ENCODE results near the gene PEX3. TPM values are rescaled to one million over a fixed set of nuclear protein-coding genes. Genes with fewer than 3 reads are reported as not detected.

PEX3 gene
- total and polyA plus RNA-seq, 2 experiments from 2014 or later = 23.2 to 24.5 TPM

- no peak overlapping the region for H3K27ac ChIP-seq
- H2AFZ ChIP-seq = no peak overlapping the region
- H4K20me1 ChIP-seq (ENCODE audit: insufficient read depth, poor library complexity, severe bottlenecking) = no peaks in the 10 kb centered on the region
- H3K27me3 ChIP-seq = no peaks in the 10 kb centered on the region
- no peak overlapping the region for H3K4me2 ChIP-seq
- WGBS (ENCODE audit: low lambda C conversion rate, missing lambda C conversion rate) = 93% methylated on average over 4 of the region's 4 CpGs
- no peak overlapping the region for H3K4me3 ChIP-seq
- no peak for DNase-seq (ENCODE audit: low spot score)
- no peaks in the 10 kb centered on the region for H3K9me2 ChIP-seq (replicated peaks; ENCODE audit: insufficient read depth)
- H3K4me1 ChIP-seq (ENCODE audit: insufficient read depth) = peaks cover 3% of the 10 kb centered on the region
- no peak for TF ChIP-seq EZH2phosphoT487 (IDR thresholded peaks at IDR 0.05; ENCODE audit: low read depth, severe bottlenecking, unreplicated experiment)
- no peak for TF ChIP-seq EZH2 (IDR thresholded peaks at IDR 0.05; ENCODE audit: borderline replicate concordance)
- TF ChIP-seq CTCF (IDR thresholded peaks at IDR 0.05; ENCODE audit: poor library complexity) = no peak
- H3K79me2 ChIP-seq = no peaks in the 10 kb centered on the region
- H3K36me3 ChIP-seq (replicated peaks; ENCODE audit: insufficient read depth, low read depth) = no peaks in the 10 kb centered on the region
- no peaks in the 10 kb centered on the region for H3K9me3 ChIP-seq (ENCODE audit: low read depth)
These were observed 20.6 kb upstream of the PEX3 start for GRCh38 chr6:143429970-143430369.

GRCh38 chr6:143431226-143431625 is 19.4 kb upstream of the PEX3 start:
- Histone ChIP-seq H3K27ac (no peak overlapping the region), H3K9me3 (ENCODE audit: low read depth) (no peaks in the 10 kb centered on the region), H3K79me2 (no peaks in the 10 kb centered on the region), H3K27me3 (no peaks in the 10 kb centered on the region), H3K4me2 (no peak overlapping the region), H3K4me1 (ENCODE audit: insufficient read depth) (peaks cover 3% of the 10 kb centered on the region), H4K20me1 (ENCODE audit: insufficient read depth, poor library complexity, severe bottlenecking) (no peaks in the 10 kb centered on the region), H3K4me3 (no peak overlapping the region), H3K36me3 (replicated peaks; ENCODE audit: insufficient read depth, low read depth) (no peaks in the 10 kb centered on the region), H3K9me2 (replicated peaks; ENCODE audit: insufficient read depth) (no peaks in the 10 kb centered on the region), H2AFZ (no peak overlapping the region)
- 73% methylated on average over 1 of the region's 1 CpG for WGBS (ENCODE audit: low lambda C conversion rate, missing lambda C conversion rate)
- no peak for DNase-seq (ENCODE audit: low spot score)
- TF ChIP-seq EZH2 (IDR thresholded peaks at IDR 0.05; ENCODE audit: borderline replicate concordance) (no peak), CTCF (IDR thresholded peaks at IDR 0.05; ENCODE audit: poor library complexity) (no peak), EZH2phosphoT487 (IDR thresholded peaks at IDR 0.05; ENCODE audit: low read depth, severe bottlenecking, unreplicated experiment) (no peak)

- H3K4me3 ChIP-seq = no peak overlapping the region
- no peak for DNase-seq (ENCODE audit: low spot score)
These were observed 18.0 kb upstream of the PEX3 start for GRCh38 chr6:143432588-143432987.

More at GRCh38 chr6:143432588-143432987, 18.0 kb upstream of the PEX3 start:
- 91% methylated on average over 4 of the region's 4 CpGs for WGBS (ENCODE audit: low lambda C conversion rate, missing lambda C conversion rate)
- no peaks in the 10 kb centered on the region for H3K9me3 ChIP-seq (ENCODE audit: low read depth)
- H3K36me3 ChIP-seq (replicated peaks; ENCODE audit: insufficient read depth, low read depth) = no peaks in the 10 kb centered on the region
- H2AFZ ChIP-seq = no peak overlapping the region
- H3K79me2 ChIP-seq = no peaks in the 10 kb centered on the region
- TF ChIP-seq EZH2 (IDR thresholded peaks at IDR 0.05; ENCODE audit: borderline replicate concordance) (no peak), EZH2phosphoT487 (IDR thresholded peaks at IDR 0.05; ENCODE audit: low read depth, severe bottlenecking, unreplicated experiment) (no peak), CTCF (IDR thresholded peaks at IDR 0.05; ENCODE audit: poor library complexity) (no peak)
- H3K4me1 ChIP-seq (ENCODE audit: insufficient read depth) = peaks cover 3% of the 10 kb centered on the region
- no peak overlapping the region for H3K4me2 ChIP-seq
- no peaks in the 10 kb centered on the region for H3K9me2 ChIP-seq (replicated peaks; ENCODE audit: insufficient read depth)
- H4K20me1 ChIP-seq (ENCODE audit: insufficient read depth, poor library complexity, severe bottlenecking) = no peaks in the 10 kb centered on the region
- no peaks in the 10 kb centered on the region for H3K27me3 ChIP-seq
- H3K27ac ChIP-seq = no peak overlapping the region
